GM18861 (cell line): ENCODE measurements around the gene PCNT.

Experiments used
- ATAC-seq: cut with Tn5 transposase; IDR thresholded peaks from one replicate; pipeline ENCODE4 v1.9.1; 2021; ENCODE audit not compliant: unreplicated experiment

PCNT gene

GRCh38 chr21:46379691-46380090, 55.7 kb downstream of the PCNT start:
- no peak for ATAC-seq

- ATAC-seq: no peak
Measured at GRCh38 chr21:46381541-46381940, 57.6 kb downstream of the PCNT start.

- ATAC-seq: no peak
Measured at GRCh38 chr21:46384556-46384955, 60.6 kb downstream of the PCNT start.

- ATAC-seq: no peak
Measured at GRCh38 chr21:46385846-46386733, 62.1 kb downstream of the PCNT start.

- no peak for ATAC-seq
Measured at GRCh38 chr21:46386734-46387088, 62.8 kb downstream of the PCNT start.

GRCh38 chr21:46388206-46388880, 64.4 kb downstream of the PCNT start:
- ATAC-seq: no peak

- no peak for ATAC-seq
Measured at GRCh38 chr21:46388896-46389295, 64.9 kb downstream of the PCNT start.

- no peak for ATAC-seq
Measured at GRCh38 chr21:46390603-46391545, 66.9 kb downstream of the PCNT start.

GRCh38 chr21:46391773-46392172, 67.8 kb downstream of the PCNT start:
- ATAC-seq: no peak

- no peak for ATAC-seq
Measured at GRCh38 chr21:46392921-46393320, 69.0 kb downstream of the PCNT start.

- ATAC-seq: no peak
Measured at GRCh38 chr21:46393451-46393940, 69.5 kb downstream of the PCNT start.

GRCh38 chr21:46393941-46394594, 70.1 kb downstream of the PCNT start:
- ATAC-seq: no peak

GRCh38 chr21:46394595-46395104, 70.7 kb downstream of the PCNT start:
- no peak for ATAC-seq

GRCh38 chr21:46397211-46397905, 73.4 kb downstream of the PCNT start:
- ATAC-seq: no peak

- no peak for ATAC-seq
Measured at GRCh38 chr21:46397993-46398392, 74.0 kb downstream of the PCNT start.

GRCh38 chr21:46399129-46399528, 75.2 kb downstream of the PCNT start:
- no peak for ATAC-seq

- no peak for ATAC-seq
Measured at GRCh38 chr21:46399686-46400085, 75.7 kb downstream of the PCNT start.

- no peak for ATAC-seq
Measured at GRCh38 chr21:46401186-46401910, 77.4 kb downstream of the PCNT start.

- ATAC-seq: no peak
Measured at GRCh38 chr21:46402421-46402820, 78.5 kb downstream of the PCNT start.
